Progenitor cell of endocrine pancreas (in vitro differentiated cells): ENCODE results near the gene TTC9B. TPM values are rescaled to one million over a fixed set of nuclear protein-coding genes. Genes with fewer than 3 reads are reported as not detected.

ENCODE experiments used
- DNase-seq: peaks from one replicate; pipeline ENCODE4 v3.0.0; 2021; ENCODE audit warnings: low spot score; ENCODE audit not compliant: unreplicated experiment
- H3K27ac Mint-ChIP-seq: 2 replicates; pipeline ENCODE4 v1.8.0; 2021; ENCODE audit warnings: mild to moderate bottlenecking, moderate library complexity, mixed read lengths
- H3K27me3 Mint-ChIP-seq: 2 replicates; pipeline ENCODE4 v1.8.0; 2021; ENCODE audit warnings: mixed read lengths
- H3K36me3 Mint-ChIP-seq: 2 replicates; pipeline ENCODE4 v1.8.0; 2022; ENCODE audit warnings: mixed read lengths; ENCODE audit not compliant: insufficient read depth
- H3K4me1 Mint-ChIP-seq: 2 replicates; pipeline ENCODE4 v1.8.0; 2021; ENCODE audit warnings: low read depth, mixed read lengths
- H3K4me3 Mint-ChIP-seq: 2 replicates; pipeline ENCODE4 v1.8.0; 2021; ENCODE audit warnings: low read depth, mild to moderate bottlenecking, moderate library complexity, mixed read lengths
- H3K9me3 Mint-ChIP-seq: 2 replicates; pipeline ENCODE4 v1.8.0; 2021; ENCODE audit warnings: low read depth, mixed read lengths
- CTCF ChIP-seq: fragments of 200-600 bp; sonication (generic); IDR thresholded peaks from one replicate; pipeline ENCODE4 v1.5.0; 2021; ENCODE audit warnings: antibody characterized with exemption, mild to moderate bottlenecking; ENCODE audit not compliant: unreplicated experiment
- total RNA-seq: library from RNA; stranded (reverse); gene quantifications from 2 replicates; pipeline ENCODE4 v1.2.1, GENCODE V29; 2021

Gene TTC9B
- total RNA-seq, 1 donor from 2014 or later = not detected

GRCh38 chr19:40235238-40236025 is 17.2 kb upstream of the TTC9B start:
- no peak overlapping the region for H3K4me3 Mint-ChIP-seq
- no peak for DNase-seq
- peaks cover 4% of the 10 kb centered on the region for H3K36me3 Mint-ChIP-seq
- no peaks in the 10 kb centered on the region for H3K9me3 Mint-ChIP-seq
- H3K4me1 Mint-ChIP-seq = peaks cover 8% of the 10 kb centered on the region
- peak; percentile 26 for TF ChIP-seq CTCF
- H3K27ac Mint-ChIP-seq = no peak overlapping the region
- H3K27me3 Mint-ChIP-seq = no peaks in the 10 kb centered on the region

GRCh38 chr19:40234429-40235237 is 16.4 kb upstream of the TTC9B start:
- Mint-ChIP-seq H3K9me3 (no peaks in the 10 kb centered on the region), H3K27me3 (no peaks in the 10 kb centered on the region), H3K36me3 (peaks cover 4% of the 10 kb centered on the region), H3K4me1 (peaks cover 8% of the 10 kb centered on the region), H3K27ac (no peak overlapping the region), H3K4me3 (no peak overlapping the region)
- TF ChIP-seq CTCF = no peak
- no peak for DNase-seq

GRCh38 chr19:40233811-40234389 is 15.7 kb upstream of the TTC9B start:
- H3K4me1 Mint-ChIP-seq = peaks cover 8% of the 10 kb centered on the region
- H3K27me3 Mint-ChIP-seq = no peaks in the 10 kb centered on the region
- no peak for DNase-seq
- H3K36me3 Mint-ChIP-seq = peaks cover 4% of the 10 kb centered on the region
- no peaks in the 10 kb centered on the region for H3K9me3 Mint-ChIP-seq
- no peak for TF ChIP-seq CTCF
- no peak overlapping the region for H3K27ac Mint-ChIP-seq
- no peak overlapping the region for H3K4me3 Mint-ChIP-seq

GRCh38 chr19:40232949-40233810 is 15.0 kb upstream of the TTC9B start:
- H3K27ac Mint-ChIP-seq = no peak overlapping the region
- no peak for TF ChIP-seq CTCF
- no peak for DNase-seq

More at GRCh38 chr19:40232949-40233810, 15.0 kb upstream of the TTC9B start:
- no peaks in the 10 kb centered on the region for H3K9me3 Mint-ChIP-seq
- H3K4me1 Mint-ChIP-seq = peaks cover 8% of the 10 kb centered on the region
- H3K27me3 Mint-ChIP-seq = peaks cover 2% of the 10 kb centered on the region
- peaks cover 3% of the 10 kb centered on the region for H3K36me3 Mint-ChIP-seq
- H3K4me3 Mint-ChIP-seq = no peak overlapping the region
